Panc1 (cell line): ENCODE data around the gene RNF39.
"Not testable (repeated sequence)": the region's sequence is repeated elsewhere in the genome, so short reads cannot be mapped to it uniquely, and the experiment has no call there.

ENCODE experiments used
- POLR2AphosphoS5 ChIP-seq: IDR thresholded peaks from 2 replicates; pipeline ENCODE4 v1.6.1; 2012; ENCODE audit warnings: mild to moderate bottlenecking, low read depth, low read length, moderate library complexity
- SIN3A ChIP-seq: IDR thresholded peaks from 2 replicates; pipeline ENCODE4 v1.6.1; 2012; ENCODE audit warnings: low read depth, mild to moderate bottlenecking, low read length, moderate library complexity, borderline replicate concordance; ENCODE audit not compliant: insufficient read depth
- TF ChIP-seq, protein P1 (sequence below): fragments of 450-650 bp; IDR thresholded peaks from 2 replicates; pipeline ENCODE4 v1.5.1; 2017; ENCODE audit warnings: mild to moderate bottlenecking
- TF ChIP-seq, protein P2 (sequence below), 2 experiments: IDR thresholded peaks; 2 replicates each; pipeline ENCODE4 v1.6.1; 2011 to 2012; ENCODE audit warnings: low read depth in 2 of 2, control low read depth in 1 of 2, low read length in 1 of 2, mild to moderate bottlenecking in 1 of 2, moderate library complexity in 1 of 2; ENCODE audit not compliant: insufficient read depth in 1 of 2

DNA sequence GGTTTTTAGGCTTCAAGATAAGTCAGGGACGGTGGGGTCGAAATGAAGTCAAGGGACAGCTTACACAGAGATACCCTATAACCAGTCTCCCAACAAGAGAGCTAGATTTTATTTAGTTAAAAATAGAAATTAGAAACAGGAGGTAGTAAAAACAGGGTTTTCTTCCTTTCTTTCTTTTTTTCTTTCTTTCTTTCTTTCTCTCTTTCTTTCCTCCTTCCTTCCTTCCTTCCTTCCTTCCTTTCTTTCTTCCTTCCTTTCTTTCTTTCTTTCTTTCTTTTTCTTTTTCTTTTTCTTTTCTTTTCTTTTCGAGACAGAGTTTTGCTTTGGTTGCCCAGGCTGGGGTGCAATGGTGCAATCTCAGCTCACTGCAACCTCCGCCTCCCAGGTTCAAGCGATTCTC lies 43.1 kb upstream of the RNF39 start:
- TF ChIP-seq, protein P1, sequence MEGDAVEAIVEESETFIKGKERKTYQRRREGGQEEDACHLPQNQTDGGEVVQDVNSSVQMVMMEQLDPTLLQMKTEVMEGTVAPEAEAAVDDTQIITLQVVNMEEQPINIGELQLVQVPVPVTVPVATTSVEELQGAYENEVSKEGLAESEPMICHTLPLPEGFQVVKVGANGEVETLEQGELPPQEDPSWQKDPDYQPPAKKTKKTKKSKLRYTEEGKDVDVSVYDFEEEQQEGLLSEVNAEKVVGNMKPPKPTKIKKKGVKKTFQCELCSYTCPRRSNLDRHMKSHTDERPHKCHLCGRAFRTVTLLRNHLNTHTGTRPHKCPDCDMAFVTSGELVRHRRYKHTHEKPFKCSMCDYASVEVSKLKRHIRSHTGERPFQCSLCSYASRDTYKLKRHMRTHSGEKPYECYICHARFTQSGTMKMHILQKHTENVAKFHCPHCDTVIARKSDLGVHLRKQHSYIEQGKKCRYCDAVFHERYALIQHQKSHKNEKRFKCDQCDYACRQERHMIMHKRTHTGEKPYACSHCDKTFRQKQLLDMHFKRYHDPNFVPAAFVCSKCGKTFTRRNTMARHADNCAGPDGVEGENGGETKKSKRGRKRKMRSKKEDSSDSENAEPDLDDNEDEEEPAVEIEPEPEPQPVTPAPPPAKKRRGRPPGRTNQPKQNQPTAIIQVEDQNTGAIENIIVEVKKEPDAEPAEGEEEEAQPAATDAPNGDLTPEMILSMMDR: not testable (repeated sequence)
- TF ChIP-seq POLR2AphosphoS5, SIN3A: not testable (repeated sequence)
- TF ChIP-seq, protein P2, sequence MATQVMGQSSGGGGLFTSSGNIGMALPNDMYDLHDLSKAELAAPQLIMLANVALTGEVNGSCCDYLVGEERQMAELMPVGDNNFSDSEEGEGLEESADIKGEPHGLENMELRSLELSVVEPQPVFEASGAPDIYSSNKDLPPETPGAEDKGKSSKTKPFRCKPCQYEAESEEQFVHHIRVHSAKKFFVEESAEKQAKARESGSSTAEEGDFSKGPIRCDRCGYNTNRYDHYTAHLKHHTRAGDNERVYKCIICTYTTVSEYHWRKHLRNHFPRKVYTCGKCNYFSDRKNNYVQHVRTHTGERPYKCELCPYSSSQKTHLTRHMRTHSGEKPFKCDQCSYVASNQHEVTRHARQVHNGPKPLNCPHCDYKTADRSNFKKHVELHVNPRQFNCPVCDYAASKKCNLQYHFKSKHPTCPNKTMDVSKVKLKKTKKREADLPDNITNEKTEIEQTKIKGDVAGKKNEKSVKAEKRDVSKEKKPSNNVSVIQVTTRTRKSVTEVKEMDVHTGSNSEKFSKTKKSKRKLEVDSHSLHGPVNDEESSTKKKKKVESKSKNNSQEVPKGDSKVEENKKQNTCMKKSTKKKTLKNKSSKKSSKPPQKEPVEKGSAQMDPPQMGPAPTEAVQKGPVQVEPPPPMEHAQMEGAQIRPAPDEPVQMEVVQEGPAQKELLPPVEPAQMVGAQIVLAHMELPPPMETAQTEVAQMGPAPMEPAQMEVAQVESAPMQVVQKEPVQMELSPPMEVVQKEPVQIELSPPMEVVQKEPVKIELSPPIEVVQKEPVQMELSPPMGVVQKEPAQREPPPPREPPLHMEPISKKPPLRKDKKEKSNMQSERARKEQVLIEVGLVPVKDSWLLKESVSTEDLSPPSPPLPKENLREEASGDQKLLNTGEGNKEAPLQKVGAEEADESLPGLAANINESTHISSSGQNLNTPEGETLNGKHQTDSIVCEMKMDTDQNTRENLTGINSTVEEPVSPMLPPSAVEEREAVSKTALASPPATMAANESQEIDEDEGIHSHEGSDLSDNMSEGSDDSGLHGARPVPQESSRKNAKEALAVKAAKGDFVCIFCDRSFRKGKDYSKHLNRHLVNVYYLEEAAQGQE (IDR thresholded peaks at IDR 0.05; ENCODE audit: insufficient read depth in 1 of 2, low read depth in 2 of 2, low read length in 1 of 2): not testable (repeated sequence)
